H1 (cell line): ENCODE measurements around the gene KAT8. TPM values are rescaled to one million over a fixed set of nuclear protein-coding genes. Genes with fewer than 3 reads are reported as not detected.
A peak's percentile ranks its signal among the peaks of the same experiment; 100 is the strongest.

ENCODE experiments used
- CTCF ChIA-PET: fragments of 300-600 bp; sonication (Branson Sonifier 250); formaldehyde crosslinking; loops from one replicate; lab custom pipeline; 2021; ENCODE audit not compliant: partially characterized antibody; lab: Charles Lee
- POLR2A ChIA-PET: fragments of 300-600 bp; sonication (Branson Sonifier 250); formaldehyde crosslinking; loops from one replicate; lab custom pipeline; 2021; ENCODE audit warnings: inconsistent platforms; ENCODE audit not compliant: partially characterized antibody; lab: Charles Lee
- DNase-seq, 2 experiments: peaks; one replicate each; pipeline versions ENCODE4 v3.0.0 to v3.0.0-alpha.2; 2010 to 2022; ENCODE audit warnings: low spot score in 2 of 2, low read depth in 1 of 2, mixed read lengths in 1 of 2
- FAIRE-seq: peaks from 2 replicates; lab custom pipeline; 2011; peaks lifted over from hg19 to GRCh38; lab: Jason Lieb, UNC
- H2AFZ ChIP-seq: 2 replicates; pipeline ENCODE4 v1.8.1; 2012; ENCODE audit warnings: low read length, inconsistent platforms
- H2AK5ac ChIP-seq: 2 replicates; pipeline ENCODE4 v1.6.1; 2013; ENCODE audit warnings: low read depth, low read length
- H2BK120ac ChIP-seq: replicated peaks from 2 replicates; pipeline ENCODE3; 2013; ENCODE audit warnings: low read depth, low read length, inconsistent platforms
- H2BK12ac ChIP-seq: 2 replicates; pipeline ENCODE4 v1.6.1; 2013; ENCODE audit warnings: low read depth, low read length
- H2BK15ac ChIP-seq: 2 replicates; pipeline ENCODE4 v1.6.1; 2013; ENCODE audit warnings: low read length
- H2BK20ac ChIP-seq: 2 replicates; pipeline ENCODE4 v1.6.1; 2013; ENCODE audit warnings: low read length
- H2BK5ac ChIP-seq: 2 replicates; pipeline ENCODE4 v1.6.1; 2013; ENCODE audit warnings: low read depth, low read length
- H3K14ac ChIP-seq: 2 replicates; pipeline ENCODE4 v1.6.1; 2013; ENCODE audit warnings: inconsistent platforms; ENCODE audit not compliant: insufficient read length
- H3K18ac ChIP-seq: 2 replicates; pipeline ENCODE4 v1.6.1; 2013; ENCODE audit warnings: low read length; ENCODE audit errors: extremely low read depth
- H3K23ac ChIP-seq: 2 replicates; pipeline ENCODE4 v1.6.1; 2013; ENCODE audit warnings: inconsistent platforms; ENCODE audit not compliant: insufficient read length
- H3K23me2 ChIP-seq: 2 replicates; pipeline ENCODE4 v1.6.1; 2013; ENCODE audit warnings: low read depth, low read length
- H3K27ac ChIP-seq: 2 replicates; pipeline ENCODE4 v1.6.1; 2011; ENCODE audit warnings: low read depth, low read length, inconsistent platforms
- H3K27me3 ChIP-seq, 4 experiments: replicated peaks in 1 of 4; 1 replicate in 1 of 4; 2 replicates in 3 of 4; pipeline versions ENCODE4 v1.6.1 to v1.8.1; 2011 to 2013; ENCODE audit warnings: low read length in 3 of 4, mild to moderate bottlenecking in 3 of 4, inconsistent platforms in 2 of 4, mixed read lengths in 2 of 4, moderate library complexity in 1 of 4; ENCODE audit not compliant: control insufficient read depth in 3 of 4, insufficient read depth in 3 of 4; ENCODE audit errors: extremely low read depth in 1 of 4
- H3K36me3 ChIP-seq, 4 experiments: 2 replicates each; pipeline versions ENCODE4 v1.6.1 to v1.8.1; 2011 to 2013; ENCODE audit warnings: mild to moderate bottlenecking in 4 of 4, low read length in 3 of 4, moderate library complexity in 2 of 4, control low read depth in 1 of 4, inconsistent platforms in 1 of 4; ENCODE audit not compliant: insufficient read depth in 4 of 4, control insufficient read depth in 2 of 4
- H3K4ac ChIP-seq: replicated peaks from 2 replicates; pipeline ENCODE3; 2013; ENCODE audit warnings: low read length, low read depth, mixed read lengths, inconsistent platforms; ENCODE audit not compliant: insufficient read length
- H3K4me1 ChIP-seq, 4 experiments: replicated peaks in 1 of 4; 1 replicate in 1 of 4; 2 replicates in 3 of 4; pipeline versions ENCODE4 v1.6.1 to v1.8.1; 2011 to 2013; ENCODE audit warnings: low read length in 3 of 4, inconsistent platforms in 2 of 4, mixed read lengths in 1 of 4; ENCODE audit not compliant: insufficient read depth in 4 of 4, control insufficient read depth in 3 of 4
- H3K4me2 ChIP-seq, 2 experiments: 2 replicates each; pipeline versions ENCODE4 v1.6.1 to v1.8.1; 2011 to 2013; ENCODE audit warnings: low read depth in 2 of 2, low read length in 2 of 2, control low read depth in 1 of 2, inconsistent platforms in 1 of 2, mild to moderate bottlenecking in 1 of 2; ENCODE audit not compliant: insufficient read depth in 1 of 2
- H3K4me3 ChIP-seq, 4 experiments: fragments of 200-600, 300-600 bp in 1 of 4; sonication (generic), shearing (Covaris generic), sonication (Bioruptor Twin) in 1 of 4; 2 replicates each; pipeline versions ENCODE4 v1.5.1 to v1.8.1; 2011 to 2016; ENCODE audit warnings: low read length in 4 of 4, low read depth in 3 of 4, control low read depth in 2 of 4, inconsistent platforms in 2 of 4, mild to moderate bottlenecking in 2 of 4, mixed read lengths in 1 of 4, moderate library complexity in 1 of 4; ENCODE audit not compliant: insufficient read depth in 2 of 4; ENCODE audit errors: extremely low read depth in 1 of 4
- H3K56ac ChIP-seq: replicated peaks from 2 replicates; pipeline ENCODE3; 2013; ENCODE audit warnings: low read depth, mild to moderate bottlenecking, mixed read lengths, low read length, inconsistent platforms; ENCODE audit not compliant: insufficient read length
- H3K79me1 ChIP-seq: 2 replicates; pipeline ENCODE4 v1.6.1; 2013; ENCODE audit warnings: low read depth, low read length, control low read depth
- H3K79me2 ChIP-seq, 2 experiments: 2 replicates each; pipeline versions ENCODE4 v1.6.1 to v1.8.1; 2012 to 2013; ENCODE audit warnings: low read length in 2 of 2, mild to moderate bottlenecking in 2 of 2, inconsistent platforms in 1 of 2; ENCODE audit not compliant: insufficient read depth in 2 of 2, control insufficient read depth in 1 of 2
- H3K9ac ChIP-seq, 4 experiments: replicated peaks in 1 of 4; 1 replicate in 1 of 4; 2 replicates in 3 of 4; pipeline versions ENCODE4 v1.6.1 to v1.8.1; 2011 to 2013; ENCODE audit warnings: low read depth in 3 of 4, low read length in 3 of 4, control low read depth in 2 of 4, mild to moderate bottlenecking in 2 of 4, moderate library complexity in 2 of 4, inconsistent platforms in 1 of 4; ENCODE audit errors: extremely low read depth in 1 of 4
- H3K9me3 ChIP-seq, 2 experiments: 2 replicates each; pipeline versions ENCODE4 v1.6.1 to v1.8.1; 2012 to 2013; ENCODE audit warnings: mild to moderate bottlenecking in 2 of 2, moderate library complexity in 2 of 2, control low read depth in 1 of 2, inconsistent platforms in 1 of 2, low read depth in 1 of 2, low read length in 1 of 2, mixed read lengths in 1 of 2; ENCODE audit not compliant: insufficient read depth in 2 of 2
- H4K20me1 ChIP-seq, 2 experiments: replicated peaks in 1 of 2; 2 replicates each; pipeline versions ENCODE3 to v1.8.1; 2011 to 2013; ENCODE audit warnings: inconsistent platforms in 2 of 2, low read length in 2 of 2, mild to moderate bottlenecking in 1 of 2; ENCODE audit not compliant: insufficient read depth in 2 of 2, control insufficient read depth in 1 of 2
- H4K5ac ChIP-seq: 2 replicates; pipeline ENCODE4 v1.6.1; 2013; ENCODE audit warnings: low read length, low read depth, mixed read lengths, inconsistent platforms; ENCODE audit not compliant: insufficient read length
- H4K8ac ChIP-seq: 2 replicates; pipeline ENCODE4 v1.8.0; 2013; ENCODE audit warnings: mild to moderate bottlenecking, moderate library complexity, low read length, inconsistent platforms; ENCODE audit not compliant: insufficient read depth; ENCODE audit errors: extremely low read depth
- H4K91ac ChIP-seq: replicated peaks from 2 replicates; pipeline ENCODE3; 2013; ENCODE audit warnings: low read length, mixed read lengths, inconsistent platforms; ENCODE audit not compliant: insufficient read length
- BCL11A ChIP-seq, 2 experiments: IDR thresholded peaks; one replicate each; pipeline ENCODE4 v1.6.1; 2011; ENCODE audit warnings: low read depth in 2 of 2, low read length in 2 of 2, mild to moderate bottlenecking in 2 of 2
- CBX8 ChIP-seq: fragments of 300-800, 300-1000 bp; sonication (generic); IDR thresholded peaks from 2 replicates; pipeline ENCODE4 v1.7.1; 2016; ENCODE audit warnings: low read depth, low read length, borderline replicate concordance
- CHD2 ChIP-seq: IDR thresholded peaks from 2 replicates; pipeline ENCODE4 v1.6.1; 2012; ENCODE audit warnings: low read length, improper control_type of control experiment
- CREB1 ChIP-seq: IDR thresholded peaks from 2 replicates; pipeline ENCODE4 v1.6.1; 2012; ENCODE audit warnings: inconsistent platforms
- CTBP2 ChIP-seq: IDR thresholded peaks from 2 replicates; pipeline ENCODE4 v1.7.0; 2011; ENCODE audit warnings: borderline replicate concordance, mild to moderate bottlenecking, moderate library complexity, mixed read lengths, low read length; ENCODE audit not compliant: insufficient read depth, insufficient read length
- HDAC2 ChIP-seq, 2 experiments: fragments of 300-600 bp in 1 of 2; sonication (generic) in 1 of 2; IDR thresholded peaks; 2 replicates each; pipeline ENCODE4 v1.6.1; 2011 to 2012; ENCODE audit warnings: low read depth in 2 of 2, low read length in 2 of 2, mild to moderate bottlenecking in 2 of 2, moderate library complexity in 2 of 2, borderline replicate concordance in 1 of 2, inconsistent platforms in 1 of 2
- JUND ChIP-seq: IDR thresholded peaks from 2 replicates; pipeline ENCODE4 v1.6.1; 2011; ENCODE audit warnings: mild to moderate bottlenecking, improper control_type of control experiment, low read length
- KDM4A ChIP-seq: IDR thresholded peaks from one replicate; pipeline ENCODE4 v1.7.1; 2012; ENCODE audit warnings: low read depth, mild to moderate bottlenecking, moderate library complexity, low read length, inconsistent platforms; ENCODE audit not compliant: severe bottlenecking
- NRF1 ChIP-seq: IDR thresholded peaks from 2 replicates; pipeline ENCODE4 v1.6.1; 2011; ENCODE audit warnings: mild to moderate bottlenecking, low read depth, low read length, improper control_type of control experiment
- SP1 ChIP-seq: IDR thresholded peaks from 2 replicates; pipeline ENCODE4 v1.6.1; 2011; ENCODE audit warnings: low read depth, low read length
- TEAD4 ChIP-seq: IDR thresholded peaks from 2 replicates; pipeline ENCODE4 v1.6.1; 2012; ENCODE audit warnings: low read depth, low read length, inconsistent platforms, mixed read lengths
- WGBS, 2 experiments: shearing (Covaris generic) in 1 of 2; methylation state at CpG; one replicate each; pipeline versions ENCODE4 v1.1.6 to v1.1.7; 2013 to 2015; ENCODE audit warnings: low lambda C conversion rate in 2 of 2, mixed read lengths in 2 of 2, inconsistent platforms in 1 of 2, low coverage in 1 of 2, missing lambda C conversion rate in 1 of 2; ENCODE audit not compliant: insufficient replicate concordance in 2 of 2, insufficient coverage in 1 of 2, insufficient read length in 1 of 2; ENCODE audit errors: extremely low coverage in 1 of 2, missing lambda C conversion rate in 1 of 2; 5-methylcytosine and 5-hydroxymethylcytosine counted together
- polyA plus RNA-seq, 7 experiments: library from polyadenylated mRNA; depleted of rRNA in 3 of 7; stranded (reverse) in 5 of 7; unstranded in 2 of 7; fragments of >200 nt in 5 of 7; fragments of 200-250 nt in 2 of 7; gene quantifications; 1 replicate in 5 of 7; 2 replicates in 1 of 7; 4 replicates in 1 of 7; pipeline versions ENCODE4 v1.2.1 to v1.2.3, GENCODE V29; 2011 to 2013; ENCODE audit warnings: missing spikeins in 2 of 7, mixed read lengths in 2 of 7
- total RNA-seq: library from RNA; stranded (reverse); fragmentation: NEBNext Ultra II Directional; extraction: Animal tissue kit (Norgen Biotek cat#: 25700); gene quantifications from 2 replicates; pipeline ENCODE4 v1.2.1, GENCODE V29; 2021

The KAT8 gene
- total and polyA plus RNA-seq, 2 of the 8 experiments (the other 6 are each of a cell fraction or from before 2014, with no cell fraction given) = 52.6 to 61.6 TPM

DNA sequence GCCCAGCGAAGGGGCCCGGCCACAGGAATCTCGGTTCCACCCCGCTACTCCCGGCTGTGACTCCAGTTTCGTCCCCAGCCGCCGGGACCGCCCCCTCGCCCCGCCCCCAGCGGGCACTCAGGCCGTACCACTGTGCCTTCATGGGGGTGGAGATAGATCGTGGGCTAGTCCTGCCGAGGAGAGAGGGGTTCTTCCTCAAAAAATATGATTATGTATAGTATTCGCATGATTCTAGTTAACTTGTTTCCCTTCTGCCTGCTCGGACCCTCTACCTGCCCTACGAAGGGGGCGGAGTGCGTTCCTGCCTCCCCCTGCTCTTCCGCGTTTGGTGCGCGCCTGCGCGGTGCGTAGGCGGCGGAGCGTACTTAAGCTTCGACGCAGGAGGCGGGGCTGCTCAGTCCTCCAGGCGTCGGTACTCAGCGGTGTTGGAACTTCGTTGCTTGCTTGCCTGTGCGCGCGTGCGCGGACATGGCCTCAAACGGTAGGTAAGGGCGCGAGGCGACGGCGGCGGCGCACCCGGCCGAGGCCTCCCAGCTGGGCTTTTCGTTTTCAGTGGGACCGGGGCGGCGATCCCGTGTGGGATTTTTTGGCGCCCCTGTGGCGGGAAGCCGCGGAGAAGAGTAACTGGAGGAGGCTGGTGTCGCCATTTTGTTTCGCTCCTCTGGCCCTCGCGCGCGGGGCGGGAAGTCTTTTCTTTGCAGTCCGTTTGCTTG lies 62.4 kb downstream of the KAT8 start, which contains the start of gene FUS:
FUS (plus strand) TSS at position 393 of the 713 bp plus-strand sequence; CDS start at position 469, 76 bp downstream.
- no peak for FAIRE-seq
- Histone ChIP-seq H3K27me3 (no peaks in the 10 kb centered on the region), H3K9me3 (no peaks in the 10 kb centered on the region), H2BK20ac (0 out of 2 replicates have a peak within 1 kb of the TSS, but pooled peaks have one; percentile 67), H3K36me3 (peaks cover 18 to 33% (median 26%) of the 10 kb centered on the region in 4 experiments), H3K56ac (peak within 1 kb of the TSS; percentile 99), H3K4me3 (peak within 1 kb of the TSS; percentile 69 to 96 (median 86)), H3K27ac (peak within 1 kb of the TSS; percentile 99), H3K23me2 (peaks cover 14% of the 10 kb centered on the region; the same call in 1 of the 2 replicates), H3K4me1 (peaks cover 0 to 7% (median 2%) of the 10 kb centered on the region in 4 experiments; a peak in 5 of 7 replicates), H2BK15ac (peak within 1 kb of the TSS; percentile 97; the same call in 1 of the 2 replicates), H3K18ac (peak within 1 kb of the TSS; percentile 89), H3K79me1 (peaks cover 8% of the 10 kb centered on the region), H3K14ac (peak within 1 kb of the TSS; percentile 96), H2BK12ac (peak within 1 kb of the TSS; percentile 99), H2AK5ac (peak within 1 kb of the TSS; percentile 32; the same call in 1 of the 2 replicates), H4K20me1 (peaks cover 30 to 32% of the 10 kb centered on the region in 2 experiments), H4K91ac (peak within 1 kb of the TSS; percentile 99), H3K4me2 (peak within 1 kb of the TSS; percentile 92 to 93), H2BK5ac (peak within 1 kb of the TSS; percentile 100), H2AFZ (no peak within 1 kb of the TSS; the same call in 1 of the 2 replicates), H3K23ac (no peak within 1 kb of the TSS), H3K9ac (peak within 1 kb of the TSS; percentile 95 to 99 (median 99)), H3K4ac (peak within 1 kb of the TSS; percentile 99), H4K8ac (peak within 1 kb of the TSS; percentile 100), H2BK120ac (peak within 1 kb of the TSS; percentile 99), H3K79me2 (peaks cover 38 to 54% of the 10 kb centered on the region in 2 experiments), H4K5ac (peak within 1 kb of the TSS; percentile 84)
- DNase-seq = peak in 1 of 2 experiments; percentile 94
- POLR2A ChIA-PET = interaction anchor here (0.5 to 6.5 kb wide), 71 partner anchors 6 to 534 kb away, joined by 3 to 272 read pairs (median 5); partner anchors contain the start of genes ARMC5, COX6A2, HSD3B7 and KAT8
- WGBS, 2 experiments = 1% methylated on average over 60 of the region's 69 CpGs; no CpG with 5 or more reads in 1 of the 2 experiments
- CTCF ChIA-PET = interaction anchor here (0.9 kb wide), 1 partner anchor 48 kb away, joined by 4 read pairs; no protein-coding TSS in a partner anchor
- no peak for TF ChIP-seq BCL11A (IDR thresholded peaks at IDR 0.05; ENCODE audit: low read depth in 2 of 2, low read length in 2 of 2)
- no peak for TF ChIP-seq TEAD4
- TF ChIP-seq NRF1 = 0 out of 2 replicates have a peak, but pooled peaks have one; percentile 29
- peak; percentile 98 for TF ChIP-seq JUND
- peak; percentile 91 for TF ChIP-seq SP1
- TF ChIP-seq CHD2 = no peak; the same call in 1 of the 2 replicates
- TF ChIP-seq CTBP2 = no peak
- peak; percentile 49; the same call in 1 of the 2 replicates for TF ChIP-seq CREB1
- no peak; a peak in 2 of 4 replicates for TF ChIP-seq HDAC2 (IDR thresholded peaks at IDR 0.05; ENCODE audit: borderline replicate concordance in 1 of 2, low read depth in 2 of 2, low read length in 2 of 2)
- TF ChIP-seq CBX8 = no peak
- peak; percentile 11 for TF ChIP-seq KDM4A
